ENCODE measurements around the gene MIPEP. TPM values are rescaled to one million over a fixed set of nuclear protein-coding genes. Genes with fewer than 3 reads are reported as not detected.

Gene MIPEP
- total RNA-seq, 1 experiment from 2014 or later: 18.6 TPM

GRCh38 chr13:23690668-23691067 is 198.5 kb downstream of the MIPEP start:
- TF ChIP-seq CTCF (conservative IDR thresholded peaks at IDR 0.05) (no peak), EZH2 (IDR thresholded peaks at IDR 0.05; ENCODE audit: low read depth) (no peak)
- no peak for DNase-seq

GRCh38 chr13:23688336-23688735 is 200.9 kb downstream of the MIPEP start:
- CTCF ChIA-PET: no interaction called here
- Histone ChIP-seq H3K79me2 (ENCODE audit: low read depth) (no peaks in the 10 kb centered on the region), H3K4me1 (replicated peaks; ENCODE audit: insufficient read depth) (no peaks in the 10 kb centered on the region), H3K4me2 (no peak overlapping the region), H3F3A (ENCODE audit: insufficient read depth, low read depth) (no peaks in the 10 kb centered on the region), H3K9me2 (ENCODE audit: insufficient read depth) (no peaks in the 10 kb centered on the region), H3K36me3 (ENCODE audit: low read depth) (no peaks in the 10 kb centered on the region), H2AFZ (no peak overlapping the region), H4K20me1 (ENCODE audit: insufficient read depth) (no peaks in the 10 kb centered on the region), H3K27me3 (ENCODE audit: insufficient read depth, low read depth) (peaks cover 11% of the 10 kb centered on the region; the same call in 1 of the 2 replicates), H3K4me3 (no peak overlapping the region), H3K27ac (no peak overlapping the region), H3K9me3 (ENCODE audit: insufficient read depth, low read depth) (peaks cover 4% of the 10 kb centered on the region; the same call in 1 of the 2 replicates)
- intact Hi-C loops (cut with micrococcal nuclease; ENCODE audit: unreplicated experiment): no loop called here
- POLR2A ChIA-PET (ENCODE audit: unreplicated experiment): no interaction called here
- DNase-seq: no peak
- no TSS peak for BruUV-seq (replicated peaks)
- TF ChIP-seq EZH2 (IDR thresholded peaks at IDR 0.05; ENCODE audit: low read depth) (no peak), CTCF (conservative IDR thresholded peaks at IDR 0.05) (no peak)

More at GRCh38 chr13:23690668-23691067, 198.5 kb downstream of the MIPEP start:
- Histone ChIP-seq H3K4me1 (replicated peaks; ENCODE audit: insufficient read depth) (no peaks in the 10 kb centered on the region), H3K9me2 (ENCODE audit: insufficient read depth) (no peaks in the 10 kb centered on the region), H3K27me3 (ENCODE audit: insufficient read depth, low read depth) (peaks cover 10% of the 10 kb centered on the region; the same call in 1 of the 2 replicates), H4K20me1 (ENCODE audit: insufficient read depth) (no peaks in the 10 kb centered on the region), H2AFZ (no peak overlapping the region), H3K4me3 (no peak overlapping the region), H3K36me3 (ENCODE audit: low read depth) (no peaks in the 10 kb centered on the region), H3F3A (ENCODE audit: insufficient read depth, low read depth) (no peaks in the 10 kb centered on the region), H3K27ac (no peak overlapping the region), H3K4me2 (no peak overlapping the region), H3K9me3 (ENCODE audit: insufficient read depth, low read depth) (no peaks in the 10 kb centered on the region; the same call in 1 of the 2 replicates), H3K79me2 (ENCODE audit: low read depth) (no peaks in the 10 kb centered on the region)
- BruUV-seq (replicated peaks): no TSS peak
- ChIA-PET CTCF (no interaction called here), POLR2A (ENCODE audit: unreplicated experiment) (interaction anchor here (0.5 kb wide), 1 partner anchor 124 kb away, joined by 13 read pairs; no protein-coding TSS in a partner anchor)
- intact Hi-C loops (cut with micrococcal nuclease; ENCODE audit: unreplicated experiment): no loop called here

- Histone ChIP-seq H3K4me1 (replicated peaks; ENCODE audit: insufficient read depth) (no peaks in the 10 kb centered on the region), H4K20me1 (ENCODE audit: insufficient read depth) (no peaks in the 10 kb centered on the region), H2AFZ (no peak overlapping the region), H3K79me2 (ENCODE audit: low read depth) (no peaks in the 10 kb centered on the region), H3K27ac (no peak overlapping the region), H3K4me2 (no peak overlapping the region), H3K36me3 (ENCODE audit: low read depth) (no peaks in the 10 kb centered on the region), H3K9me3 (ENCODE audit: insufficient read depth, low read depth) (peaks cover 4% of the 10 kb centered on the region; the same call in 1 of the 2 replicates), H3F3A (ENCODE audit: insufficient read depth, low read depth) (no peaks in the 10 kb centered on the region), H3K4me3 (no peak overlapping the region), H3K27me3 (ENCODE audit: insufficient read depth, low read depth) (peaks cover 11% of the 10 kb centered on the region; the same call in 1 of the 2 replicates), H3K9me2 (ENCODE audit: insufficient read depth) (no peaks in the 10 kb centered on the region)
- ChIA-PET POLR2A (ENCODE audit: unreplicated experiment) (no interaction called here), CTCF (no interaction called here)
- TF ChIP-seq CTCF (conservative IDR thresholded peaks at IDR 0.05) (no peak), EZH2 (IDR thresholded peaks at IDR 0.05; ENCODE audit: low read depth) (no peak)
- BruUV-seq (replicated peaks): no TSS peak
- DNase-seq: no peak
- intact Hi-C loops (cut with micrococcal nuclease; ENCODE audit: unreplicated experiment): no loop called here
These were observed 201.6 kb downstream of the MIPEP start for GRCh38 chr13:23687614-23688013.

All from PC-9 (cell line).